ENCODE results near the gene RNF126. TPM values are rescaled to one million over a fixed set of nuclear protein-coding genes. Genes with fewer than 3 reads are reported as not detected.
"Not testable (repeated sequence)": the region's sequence is repeated elsewhere in the genome, so short reads cannot be mapped to it uniquely, and the experiment has no call there.

Gene RNF126
- total RNA-seq, 1 experiment from 2014 or later = 73.6 TPM

DNA sequence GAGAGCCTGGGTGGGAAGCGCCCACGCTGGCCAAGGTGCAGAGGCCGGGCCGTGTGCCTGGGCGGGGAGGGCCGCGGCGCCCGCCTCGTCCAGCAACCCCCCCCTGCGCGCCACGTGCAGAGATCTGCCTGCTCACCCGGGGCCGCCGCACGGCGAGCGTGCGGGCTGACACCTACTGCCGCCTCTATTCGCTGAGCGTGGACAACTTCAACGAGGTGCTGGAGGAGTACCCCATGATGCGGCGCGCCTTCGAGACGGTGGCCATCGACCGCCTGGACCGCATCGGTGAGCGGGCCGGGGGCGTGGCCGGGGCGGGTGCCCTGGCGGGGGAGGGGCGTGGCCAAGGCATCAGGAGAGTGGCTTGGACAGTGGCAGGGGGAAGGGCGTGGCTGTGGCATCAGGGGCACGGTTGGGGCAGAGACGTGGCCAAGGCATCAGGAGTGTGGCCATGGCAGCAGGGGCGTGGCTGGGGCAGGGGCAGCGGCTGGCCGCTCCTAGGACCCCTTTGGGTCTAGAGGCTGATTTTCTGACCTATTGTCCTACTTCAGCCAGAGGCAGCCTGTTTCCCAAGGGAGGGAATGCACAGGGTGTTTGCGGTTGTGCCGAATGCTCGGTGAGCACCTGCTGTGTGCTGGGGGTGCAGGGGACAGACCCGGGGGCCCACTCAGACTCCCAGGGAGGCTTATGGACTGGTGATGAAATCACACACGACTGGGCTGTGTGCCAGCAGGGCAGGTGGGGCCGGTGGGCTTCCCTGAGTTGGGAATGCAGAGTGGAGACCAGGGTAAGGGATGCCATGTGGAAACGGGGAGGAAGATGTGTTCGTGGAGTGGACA, 49.1 kb downstream of the RNF126 start:
- no peak for DNase-seq (ENCODE audit: low read depth)

DNA sequence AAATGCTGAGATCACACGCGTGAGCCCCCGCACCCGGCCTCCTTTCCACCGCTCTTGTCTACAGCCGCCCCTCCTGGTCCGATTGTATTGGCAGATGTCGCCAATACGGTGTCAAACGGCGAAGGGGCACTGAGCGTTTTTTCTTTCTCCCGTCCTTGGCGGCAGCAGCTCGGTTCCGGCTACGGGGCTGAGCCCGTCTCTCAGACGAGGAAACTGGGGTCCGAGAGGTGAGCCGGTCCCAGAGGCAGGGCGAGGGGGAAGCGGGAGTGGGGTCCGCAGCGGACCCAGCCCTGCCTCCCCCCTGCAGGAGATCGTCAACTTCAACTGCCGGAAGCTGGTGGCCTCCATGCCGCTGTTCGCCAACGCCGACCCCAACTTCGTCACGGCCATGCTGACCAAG, 50.1 kb downstream of the RNF126 start:
- no peak for DNase-seq (ENCODE audit: low read depth)

DNA sequence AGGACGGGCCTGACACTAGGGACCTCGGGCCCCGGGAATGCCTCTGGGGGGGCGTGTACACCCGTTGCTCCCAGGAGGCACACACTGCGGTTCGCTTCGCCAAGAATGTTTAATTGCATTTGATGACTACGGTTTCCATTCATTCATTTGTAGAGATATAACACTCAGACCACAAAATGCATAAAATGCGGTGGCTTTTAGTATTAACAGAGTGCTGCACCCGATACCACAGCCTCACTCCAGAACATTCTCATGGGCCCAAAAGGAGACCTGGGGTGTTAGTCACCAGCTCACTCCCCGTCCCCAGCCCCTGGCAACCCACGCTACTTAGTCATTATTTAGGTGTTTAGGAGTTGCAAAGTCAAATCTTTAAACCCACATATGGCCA, 51.5 kb downstream of the RNF126 start:
- peak; percentile 98 for DNase-seq (ENCODE audit: low read depth)

DNA sequence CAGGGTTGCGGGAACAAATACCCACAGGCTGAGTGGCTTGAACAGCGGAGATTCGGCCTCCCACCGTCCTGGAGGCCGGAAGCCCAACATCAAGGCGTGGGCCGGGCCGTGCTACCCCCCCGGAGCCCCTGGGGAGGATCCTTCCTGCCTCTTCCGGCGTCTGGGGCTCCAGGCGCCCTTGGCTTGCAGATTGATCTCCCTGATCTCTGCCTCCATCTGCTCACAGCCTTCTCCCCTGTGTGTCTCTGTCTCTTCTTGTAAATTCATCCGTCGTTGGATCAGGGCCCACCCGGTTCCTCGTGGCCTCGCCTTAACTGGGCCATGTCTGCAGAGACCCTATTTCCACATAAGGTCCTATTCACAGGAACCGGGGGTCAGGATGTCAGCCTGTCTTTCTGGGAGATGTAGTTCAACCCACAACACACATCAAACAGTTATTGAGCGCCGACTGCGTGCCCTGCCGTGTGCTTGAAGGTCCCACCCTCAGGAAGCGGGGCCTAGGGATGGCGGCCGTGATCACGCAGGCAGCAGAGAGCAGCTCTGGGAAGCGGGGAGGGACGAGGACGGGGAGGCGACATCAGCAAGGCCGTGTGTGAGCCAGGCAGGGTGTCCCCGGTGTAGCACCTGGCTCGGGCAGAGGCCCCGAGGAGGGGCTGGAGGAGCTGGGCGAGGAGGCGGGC, 52.1 kb downstream of the RNF126 start:
- DNase-seq (ENCODE audit: low read depth) = peak; percentile 83

DNA sequence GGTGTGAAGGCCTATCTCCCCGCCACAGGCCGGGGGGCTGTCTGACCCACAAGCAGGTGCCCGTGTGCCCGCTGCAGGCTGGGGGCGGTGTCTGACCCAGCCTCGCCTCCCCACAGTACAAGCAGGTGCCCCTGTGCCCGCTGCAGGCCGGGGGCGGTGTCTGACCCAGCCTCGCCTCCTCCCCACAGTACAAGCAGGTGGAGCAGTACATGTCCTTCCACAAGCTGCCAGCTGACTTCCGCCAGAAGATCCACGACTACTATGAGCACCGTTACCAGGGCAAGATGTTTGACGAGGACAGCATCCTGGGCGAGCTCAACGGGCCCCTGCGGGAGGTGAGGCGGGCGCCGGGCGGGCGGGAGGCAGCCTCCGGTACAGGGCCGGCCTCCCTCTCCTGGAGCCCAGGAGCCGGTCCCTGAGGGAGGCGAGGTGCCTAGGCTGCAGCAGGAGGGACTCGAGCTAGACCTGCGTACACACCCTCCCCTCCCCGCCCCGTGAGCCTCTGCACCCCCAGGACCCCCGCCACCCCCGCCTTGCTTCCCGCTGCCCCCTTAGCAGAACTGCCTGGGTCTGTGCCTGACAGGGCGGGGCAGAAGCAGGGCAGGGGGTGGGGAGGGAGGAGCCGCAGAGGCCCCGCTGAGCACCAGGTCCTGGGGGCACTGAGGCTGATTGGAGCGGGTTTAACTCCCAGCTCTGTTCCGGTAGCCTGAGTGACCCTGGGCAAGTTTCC, 52.8 kb downstream of the RNF126 start:
- DNase-seq (ENCODE audit: low read depth) = peak; percentile 23

DNA sequence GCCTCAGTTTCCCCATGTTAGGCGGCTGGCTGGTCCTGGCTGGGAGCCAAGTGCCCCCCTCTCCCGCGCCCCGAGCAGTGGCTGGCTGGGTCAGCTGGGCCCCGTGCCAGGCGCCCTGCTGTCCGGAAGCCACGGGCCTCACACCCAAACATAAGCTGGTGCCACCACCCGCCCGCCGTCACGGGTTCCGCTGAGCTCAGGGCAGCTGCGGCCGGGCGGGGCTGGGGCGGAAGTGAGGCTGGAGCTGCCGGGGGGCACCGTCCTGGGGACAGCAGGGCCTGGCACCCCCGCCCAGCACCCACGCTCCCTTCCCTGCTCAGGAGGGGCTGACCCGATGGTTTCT, 54.0 kb downstream of the RNF126 start:
- DNase-seq (ENCODE audit: low read depth) = peak; percentile 58

DNA sequence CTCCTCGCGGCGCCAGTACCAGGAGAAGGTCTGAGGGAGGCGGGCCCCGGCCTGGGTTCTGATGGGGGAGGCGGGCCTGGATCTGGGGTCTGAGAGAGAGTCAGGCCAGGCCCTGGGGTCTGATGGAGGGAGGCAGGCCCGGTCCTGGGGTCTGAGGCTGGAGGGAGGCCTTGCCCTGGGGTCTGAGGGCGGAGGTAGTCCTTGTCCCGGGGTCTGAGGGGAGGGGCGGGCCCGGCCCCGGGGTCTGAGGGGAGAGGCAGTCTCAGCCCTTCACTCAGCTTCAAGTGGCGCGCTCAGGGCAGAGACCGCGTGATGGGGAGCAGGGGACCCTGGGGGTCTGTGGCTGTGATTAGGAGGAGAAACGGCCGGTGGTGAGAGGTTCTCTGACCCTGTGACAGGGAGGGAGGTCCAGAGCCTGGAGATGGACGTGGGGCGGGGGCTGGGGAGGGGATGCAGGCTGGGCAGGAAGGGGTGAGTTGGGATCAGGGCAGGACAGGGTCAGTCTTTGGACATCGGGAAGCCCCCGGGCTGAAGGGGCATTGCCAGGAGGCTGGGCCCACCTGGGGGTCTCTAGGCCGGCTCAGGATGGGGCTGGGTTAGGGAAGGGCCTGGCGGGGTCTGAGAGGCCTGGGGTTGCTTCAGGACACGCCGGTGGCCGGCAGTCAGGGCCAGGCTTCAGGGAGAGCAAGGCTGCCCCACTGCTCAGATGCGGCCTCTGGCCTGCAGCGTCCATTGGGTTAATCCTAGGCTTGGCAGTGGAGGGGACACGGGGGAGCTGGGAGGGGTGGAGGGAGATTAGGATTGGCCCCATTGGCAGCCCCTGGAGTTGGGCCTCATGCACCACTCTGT, 54.6 kb downstream of the RNF126 start:
- DNase-seq (ENCODE audit: low read depth) = no peak

DNA sequence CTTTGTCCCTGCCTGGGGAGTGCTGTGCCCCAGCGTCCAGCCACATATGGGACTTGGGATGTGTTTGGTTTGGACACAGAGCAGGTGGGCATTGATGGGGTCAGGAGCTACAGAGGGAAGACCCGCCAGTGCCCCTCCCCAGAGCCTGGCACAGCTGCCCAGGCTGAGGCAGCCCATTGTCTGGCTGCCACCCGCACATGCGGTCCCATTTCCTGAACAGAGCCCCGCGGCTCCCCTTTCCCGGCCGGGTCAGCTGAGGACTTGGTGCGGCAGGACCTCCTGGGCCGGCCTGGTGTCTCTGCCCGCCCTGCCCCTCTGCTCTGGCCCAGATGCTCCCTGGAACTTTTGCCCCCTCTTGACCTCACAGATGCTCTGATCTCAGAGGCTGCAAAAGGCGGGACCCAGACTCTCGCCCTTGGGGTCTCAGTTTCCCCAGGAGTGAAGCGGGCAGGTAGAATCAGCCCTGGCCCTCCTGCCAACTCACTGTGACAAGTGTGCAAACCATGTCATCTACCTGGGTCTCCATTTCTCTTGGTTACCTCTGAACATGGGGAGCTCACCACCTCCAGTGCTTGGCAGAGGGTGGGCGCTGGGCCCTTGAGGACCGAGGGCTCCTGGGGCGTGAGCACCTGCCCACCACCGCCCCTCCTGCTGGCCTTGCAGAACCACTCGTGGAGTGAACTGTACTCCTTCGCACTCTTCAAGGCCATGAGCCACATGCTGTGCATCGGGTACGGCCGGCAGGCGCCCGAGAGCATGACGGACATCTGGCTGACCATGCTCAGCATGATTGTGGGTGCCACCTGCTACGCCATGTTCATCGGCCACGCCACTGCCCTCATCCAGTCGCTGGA, 55.5 kb downstream of the RNF126 start:
- DNase-seq (ENCODE audit: low read depth) = no peak

DNA sequence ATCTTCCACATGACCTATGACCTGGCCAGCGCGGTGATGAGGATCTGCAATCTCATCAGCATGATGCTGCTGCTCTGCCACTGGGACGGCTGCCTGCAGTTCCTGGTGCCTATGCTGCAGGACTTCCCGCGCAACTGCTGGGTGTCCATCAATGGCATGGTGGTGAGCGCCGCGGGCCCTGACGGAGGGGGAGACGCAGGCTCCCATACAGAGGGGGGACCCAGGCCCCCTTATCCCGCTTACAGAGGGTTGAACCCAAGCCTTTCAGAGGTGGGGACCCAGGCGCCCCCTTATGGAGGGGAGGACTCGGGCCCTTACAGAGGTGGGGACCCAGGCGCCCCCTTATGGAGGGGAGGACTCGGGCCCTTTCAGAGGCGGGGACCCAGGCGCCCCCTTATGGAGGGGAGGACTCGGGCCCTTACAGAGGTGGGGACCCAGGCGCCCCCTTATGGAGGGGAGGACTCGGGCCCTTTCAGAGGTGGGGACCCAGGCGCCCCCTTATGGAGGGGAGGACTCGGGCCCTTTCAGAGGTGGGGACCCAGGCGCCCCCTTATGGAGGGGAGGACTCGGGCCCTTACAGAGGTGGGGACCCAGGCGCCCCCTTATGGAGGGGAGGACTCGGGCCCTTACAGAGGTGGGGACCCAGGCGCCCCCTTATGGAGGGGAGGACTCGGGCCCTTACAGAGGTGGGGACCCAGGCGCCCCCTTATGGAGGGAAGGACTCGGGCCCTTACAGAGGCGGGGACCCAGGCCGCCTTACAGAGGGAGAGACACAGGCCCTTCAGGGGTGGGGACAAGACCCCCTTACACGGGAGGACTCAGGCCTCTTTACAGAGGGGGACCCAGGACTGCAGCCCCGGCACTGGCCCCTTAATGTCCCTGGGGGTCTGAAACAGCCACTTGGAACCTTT, 57.7 kb downstream of the RNF126 start:
- not testable (repeated sequence) for DNase-seq (ENCODE audit: low read depth)

DNA sequence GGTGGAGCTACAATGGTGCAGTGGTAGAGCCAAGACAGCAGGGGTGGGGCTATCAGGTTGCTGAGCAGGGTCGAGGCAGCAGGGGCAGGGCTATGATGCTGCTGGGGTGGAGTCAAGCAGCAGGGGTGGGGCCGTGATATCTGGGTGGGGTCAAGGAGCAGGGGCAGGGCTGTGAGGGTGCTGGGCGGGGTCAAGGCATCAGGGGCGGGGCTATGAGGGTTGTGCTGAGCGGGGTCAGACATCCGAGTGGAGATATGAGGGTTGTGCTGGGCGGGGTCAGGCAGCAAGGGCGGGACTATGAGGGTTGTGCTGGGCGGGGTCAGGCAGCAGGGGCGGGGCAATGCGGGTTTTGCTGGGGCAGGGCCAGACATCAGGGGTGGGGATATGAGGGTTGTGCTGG, 58.7 kb downstream of the RNF126 start:
- DNase-seq (ENCODE audit: low read depth) = no peak

DNA sequence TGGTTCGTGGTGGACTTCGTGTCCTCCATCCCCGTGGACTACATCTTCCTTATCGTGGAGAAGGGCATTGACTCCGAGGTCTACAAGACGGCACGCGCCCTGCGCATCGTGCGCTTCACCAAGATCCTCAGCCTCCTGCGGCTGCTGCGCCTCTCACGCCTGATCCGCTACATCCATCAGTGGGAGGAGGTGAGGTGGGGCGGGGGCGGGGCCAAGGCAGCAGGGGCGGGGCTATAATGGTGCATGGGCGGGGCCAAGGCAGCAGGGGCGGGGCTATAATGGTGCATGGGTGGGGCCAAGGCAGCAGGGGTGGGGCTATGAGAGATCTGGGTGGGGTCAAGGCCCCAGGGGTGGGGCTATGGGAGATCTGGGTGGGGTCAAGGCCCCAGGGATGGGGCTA, 59.2 kb downstream of the RNF126 start:
- DNase-seq (ENCODE audit: low read depth) = not testable (repeated sequence)

DNA sequence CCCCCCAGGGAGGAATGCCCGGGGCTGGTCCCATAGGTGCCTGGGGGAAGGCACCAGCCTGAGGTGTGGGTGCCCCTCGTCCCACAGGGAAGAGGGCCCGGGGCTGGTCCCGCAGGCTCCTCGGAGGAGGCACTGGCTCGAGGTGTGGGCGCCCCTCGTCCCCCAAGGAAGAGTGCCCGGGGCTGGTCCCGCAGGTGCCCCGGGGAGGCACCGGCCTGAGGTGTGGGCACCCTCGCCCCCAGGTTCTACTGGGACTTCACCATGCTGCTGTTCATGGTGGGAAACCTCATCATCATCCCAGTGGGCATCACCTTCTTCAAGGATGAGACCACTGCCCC, 59.7 kb downstream of the RNF126 start:
- DNase-seq (ENCODE audit: low read depth) = not testable (repeated sequence)

DNA sequence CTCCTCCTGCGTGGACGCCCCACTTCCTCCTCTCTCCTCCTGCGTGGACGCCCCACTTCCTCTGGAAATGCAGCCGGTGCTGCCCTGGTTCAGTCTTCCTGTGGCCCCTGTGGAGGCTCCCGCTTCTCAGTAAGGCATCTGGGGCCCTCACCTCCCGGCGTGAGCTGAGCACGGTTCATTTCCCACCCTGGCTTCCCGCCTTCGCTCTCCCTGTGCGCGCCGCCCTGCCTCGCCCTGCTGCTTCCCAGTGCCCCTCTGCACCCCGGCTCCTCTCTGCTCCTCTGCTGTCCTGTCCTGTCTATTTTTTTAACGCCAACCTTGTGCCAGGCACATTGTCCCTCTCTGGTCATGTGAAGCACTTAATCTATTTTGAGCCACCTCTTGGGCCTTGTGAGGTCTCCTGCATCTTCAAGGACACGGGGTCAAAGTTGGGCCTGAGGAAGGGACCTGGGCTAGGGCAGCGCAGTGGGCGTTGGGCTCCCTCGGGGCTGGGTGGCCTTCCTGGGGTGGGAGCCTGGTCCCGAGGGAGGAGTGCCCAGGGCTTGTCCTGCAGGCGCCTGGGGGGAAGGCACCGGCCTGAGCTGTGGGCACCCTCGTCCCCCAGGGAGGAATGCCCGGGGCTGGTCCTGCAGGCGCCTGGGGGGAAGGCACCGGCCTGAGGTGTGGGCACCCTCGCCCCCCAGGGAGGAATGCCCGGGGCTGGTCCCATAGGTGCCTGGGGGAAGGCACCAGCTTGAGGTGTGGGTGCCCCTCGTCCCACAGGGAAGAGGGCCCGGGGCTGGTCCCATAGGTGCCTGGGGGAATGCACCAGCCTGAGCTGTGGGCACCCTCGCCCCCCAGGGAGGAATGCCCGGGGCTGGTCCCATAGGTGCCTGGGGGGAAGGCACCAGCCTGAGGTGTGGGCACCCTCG, 60.4 kb downstream of the RNF126 start:
- no peak for DNase-seq (ENCODE audit: low read depth)

DNA sequence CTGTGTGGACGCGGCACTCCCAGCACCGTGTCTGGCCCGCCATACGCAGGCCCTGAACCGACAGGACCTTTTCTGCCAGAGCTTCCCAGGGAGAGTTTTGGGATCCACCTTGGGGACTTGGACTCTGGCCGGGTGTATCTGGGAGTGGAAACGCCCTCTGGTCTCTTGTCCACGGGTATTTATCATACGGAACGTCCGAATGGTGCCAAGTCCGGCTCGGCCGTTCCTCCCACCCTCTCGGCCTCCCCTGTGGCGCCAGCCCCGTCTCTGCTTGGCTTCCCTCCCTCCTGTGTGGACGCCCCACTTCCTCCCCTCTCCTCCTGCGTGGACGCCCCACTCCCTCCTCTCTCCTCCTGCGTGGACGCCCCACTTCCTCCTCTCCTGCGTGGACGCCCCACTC, 61.2 kb downstream of the RNF126 start:
- no peak for DNase-seq (ENCODE audit: low read depth)

DNA sequence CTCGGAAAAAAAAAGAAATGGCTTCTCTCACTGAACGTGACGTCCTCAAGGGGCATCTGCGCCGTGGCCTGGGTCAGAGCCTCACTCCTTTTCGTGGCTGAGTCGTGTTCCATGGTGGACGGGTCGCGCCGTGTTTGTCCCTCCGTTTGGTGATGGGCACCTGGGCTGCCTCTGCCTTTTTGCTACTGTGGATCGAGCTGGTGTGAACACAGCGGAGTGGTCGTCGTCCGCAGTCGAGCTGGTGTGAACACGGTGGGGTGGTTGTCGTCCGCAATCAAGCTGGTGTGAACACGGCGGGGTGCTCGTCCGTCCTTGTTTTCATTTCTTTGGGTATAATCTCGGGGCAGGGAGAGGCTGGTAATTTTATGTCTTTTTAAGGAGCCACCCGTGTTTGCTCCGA, 61.7 kb downstream of the RNF126 start:
- no peak for DNase-seq (ENCODE audit: low read depth)
